Measurements from ENCODE around the gene CDCA5. TPM values are rescaled to one million over a fixed set of nuclear protein-coding genes. Genes with fewer than 3 reads are reported as not detected.
A peak's percentile ranks its signal among the peaks of the same experiment; 100 is the strongest.

CDCA5 gene
- total RNA-seq, 1 experiment from 2014 or later: 73.4 TPM

GRCh38 chr11:65116370-65117205 is 32.7 kb upstream of the CDCA5 start:
- H3K27me3 ChIP-seq (ENCODE audit: low read length): no peaks in the 10 kb centered on the region
- DNase-seq (peak; percentile 57), ATAC-seq (peak; percentile 4)
- peaks cover 43% of the 10 kb centered on the region for H3K79me2 ChIP-seq (ENCODE audit: low read length)
- TF ChIP-seq EZH2 (IDR thresholded peaks at IDR 0.05; ENCODE audit: low read length, unreplicated experiment) (no peak), CTCF (conservative IDR thresholded peaks at IDR 0.05; ENCODE audit: low read depth, low read length) (no peak), EZH2phosphoT487 (IDR thresholded peaks at IDR 0.05; ENCODE audit: borderline replicate concordance, low read length) (no peak)
- H3K4me1 ChIP-seq (ENCODE audit: insufficient read depth, low read length): peaks cover 30% of the 10 kb centered on the region
- H3K36me3 ChIP-seq (ENCODE audit: low read depth, low read length): peaks cover 20% of the 10 kb centered on the region
- H3K9ac ChIP-seq (ENCODE audit: low read length): peak overlapping the region; percentile 94
- ChIA-PET CTCF (no interaction called here), POLR2A (ENCODE audit: unreplicated experiment) (interaction anchor here (0.5 to 0.6 kb wide), 2 partner anchors 18 to 603 kb away, joined by 3 read pairs; no protein-coding TSS in a partner anchor)
- BruUV-seq (replicated peaks): no TSS peak
- 0 out of 2 replicates have a peak, but pooled peaks cover 3% of the 10 kb centered on the region for H4K20me1 ChIP-seq (ENCODE audit: low read length)
- H3K4me2 ChIP-seq (ENCODE audit: low read length): peak overlapping the region; percentile 86
- no peaks in the 10 kb centered on the region for H3K9me3 ChIP-seq (ENCODE audit: low read length)
- peak overlapping the region; percentile 77 for H3K4me3 ChIP-seq (ENCODE audit: low read length)
- H3K27ac ChIP-seq (ENCODE audit: low read length): peak overlapping the region; percentile 74
- no peaks in the 10 kb centered on the region for H3K9me2 ChIP-seq (replicated peaks; ENCODE audit: low read length)
- intact Hi-C loops (cut with micrococcal nuclease): loop anchor here (1.0 to 2.0 kb wide), 4 partner anchors 20 to 138 kb away; partner anchors contain the start of genes CAPN1 and VPS51
- peaks cover 20% of the 10 kb centered on the region for H3F3A ChIP-seq (ENCODE audit: low read length, unreplicated experiment)
- H2AFZ ChIP-seq (ENCODE audit: low read length): peak overlapping the region; percentile 39

- Histone ChIP-seq H3K27ac (ENCODE audit: low read length) (no peak overlapping the region), H3K27me3 (ENCODE audit: low read length) (no peaks in the 10 kb centered on the region), H4K20me1 (ENCODE audit: low read length) (0 out of 2 replicates have a peak, but pooled peaks cover 3% of the 10 kb centered on the region), H3K4me1 (ENCODE audit: insufficient read depth, low read length) (peaks cover 24% of the 10 kb centered on the region), H3K79me2 (ENCODE audit: low read length) (peaks cover 33% of the 10 kb centered on the region), H3K4me3 (ENCODE audit: low read length) (peak overlapping the region; percentile 77), H3K9me3 (ENCODE audit: low read length) (no peaks in the 10 kb centered on the region), H3F3A (ENCODE audit: low read length, unreplicated experiment) (peaks cover 20% of the 10 kb centered on the region), H3K4me2 (ENCODE audit: low read length) (peak overlapping the region; percentile 86), H3K36me3 (ENCODE audit: low read depth, low read length) (peaks cover 11% of the 10 kb centered on the region), H3K9me2 (replicated peaks; ENCODE audit: low read length) (no peaks in the 10 kb centered on the region), H3K9ac (ENCODE audit: low read length) (no peak overlapping the region; the same call in 1 of the 2 replicates), H2AFZ (ENCODE audit: low read length) (no peak overlapping the region)
- ATAC-seq: no peak
- intact Hi-C loops (cut with micrococcal nuclease): loop anchor here (2.0 kb wide), 3 partner anchors 19 to 139 kb away; partner anchors contain the start of genes CAPN1 and VPS51
- POLR2A ChIA-PET (ENCODE audit: unreplicated experiment): no interaction called here
- CTCF ChIA-PET: no interaction called here
- BruUV-seq (replicated peaks): TSS peak; percentile 2
- DNase-seq: no peak
- no peak for TF ChIP-seq EZH2 (IDR thresholded peaks at IDR 0.05; ENCODE audit: low read length, unreplicated experiment)
- TF ChIP-seq EZH2phosphoT487 (IDR thresholded peaks at IDR 0.05; ENCODE audit: borderline replicate concordance, low read length): no peak
- no peak for TF ChIP-seq CTCF (conservative IDR thresholded peaks at IDR 0.05; ENCODE audit: low read depth, low read length)
Observed at GRCh38 chr11:65115361-65116082, 31.7 kb upstream of the CDCA5 start.
